Neural crest cell (in vitro differentiated cells): ENCODE data around the gene TGM5. TPM values are rescaled to one million over a fixed set of nuclear protein-coding genes. Genes with fewer than 3 reads are reported as not detected.

Source experiments
- DNase-seq: peaks from one replicate; pipeline ENCODE4 v3.0.0; 2021; ENCODE audit warnings: low read depth, mixed read lengths, low spot score
- H3K27ac Mint-ChIP-seq: one replicate; pipeline ENCODE4 v1.8.0; 2021; ENCODE audit warnings: mild to moderate bottlenecking, mixed read lengths; ENCODE audit not compliant: unreplicated experiment
- H3K27me3 Mint-ChIP-seq: 2 replicates; pipeline ENCODE4 v1.8.0; 2021; ENCODE audit warnings: low read depth, mild to moderate bottlenecking, mixed read lengths
- H3K36me3 Mint-ChIP-seq: 2 replicates; pipeline ENCODE4 v1.8.0; 2021; ENCODE audit warnings: low read depth, mild to moderate bottlenecking, mixed read lengths
- H3K4me1 Mint-ChIP-seq: 2 replicates; pipeline ENCODE4 v1.8.0; 2021; ENCODE audit warnings: mixed read lengths
- H3K4me3 Mint-ChIP-seq: one replicate; pipeline ENCODE4 v1.8.0; 2021; ENCODE audit warnings: mild to moderate bottlenecking, mixed read lengths
- H3K9me3 Mint-ChIP-seq: 2 replicates; pipeline ENCODE4 v1.8.0; 2021; ENCODE audit warnings: mixed read lengths
- total RNA-seq: library from RNA; stranded (reverse); gene quantifications from 2 replicates; pipeline ENCODE4 v1.2.1, GENCODE V29; 2021
- TF ChIP-seq, protein P1 (sequence below): fragments of 200-600 bp; sonication (generic); conservative IDR thresholded peaks from 2 replicates; pipeline ENCODE4 v1.5.0; 2021; ENCODE audit warnings: antibody characterized with exemption, mild to moderate bottlenecking

The TGM5 gene
- total RNA-seq, 1 donor from 2014 or later = not detected

DNA sequence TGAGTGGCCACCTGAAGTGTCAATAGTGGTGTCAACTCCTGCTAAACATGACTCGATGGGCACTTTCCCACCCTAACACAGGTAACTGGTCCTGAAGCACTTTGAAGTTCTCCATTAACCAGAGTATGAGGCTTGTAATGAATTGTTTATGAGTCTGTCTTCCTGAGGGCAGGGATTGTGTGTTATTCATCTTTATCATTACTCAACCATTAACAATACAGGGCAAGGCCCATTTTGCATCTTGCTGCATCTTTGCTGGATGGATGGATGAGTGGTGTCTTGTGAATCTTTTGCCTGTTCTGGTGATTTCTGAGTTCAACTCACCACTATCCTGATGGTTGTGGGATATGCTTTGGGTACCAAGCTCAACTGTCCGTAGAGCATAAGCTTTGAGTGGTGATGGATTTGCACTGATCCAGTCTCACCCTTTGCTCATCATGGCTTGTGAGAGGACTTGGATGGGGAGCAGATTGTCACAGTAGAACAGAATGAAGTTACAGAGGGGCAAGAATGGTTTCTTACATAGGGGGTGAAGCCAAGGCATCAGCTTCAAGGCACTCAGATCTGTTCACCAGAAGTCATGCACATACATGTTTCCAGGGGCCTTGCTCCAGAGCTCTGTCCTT lies 23.6 kb downstream of the TGM5 start:
- H3K9me3 Mint-ChIP-seq = no peaks in the 10 kb centered on the region
- TF ChIP-seq, protein P1, sequence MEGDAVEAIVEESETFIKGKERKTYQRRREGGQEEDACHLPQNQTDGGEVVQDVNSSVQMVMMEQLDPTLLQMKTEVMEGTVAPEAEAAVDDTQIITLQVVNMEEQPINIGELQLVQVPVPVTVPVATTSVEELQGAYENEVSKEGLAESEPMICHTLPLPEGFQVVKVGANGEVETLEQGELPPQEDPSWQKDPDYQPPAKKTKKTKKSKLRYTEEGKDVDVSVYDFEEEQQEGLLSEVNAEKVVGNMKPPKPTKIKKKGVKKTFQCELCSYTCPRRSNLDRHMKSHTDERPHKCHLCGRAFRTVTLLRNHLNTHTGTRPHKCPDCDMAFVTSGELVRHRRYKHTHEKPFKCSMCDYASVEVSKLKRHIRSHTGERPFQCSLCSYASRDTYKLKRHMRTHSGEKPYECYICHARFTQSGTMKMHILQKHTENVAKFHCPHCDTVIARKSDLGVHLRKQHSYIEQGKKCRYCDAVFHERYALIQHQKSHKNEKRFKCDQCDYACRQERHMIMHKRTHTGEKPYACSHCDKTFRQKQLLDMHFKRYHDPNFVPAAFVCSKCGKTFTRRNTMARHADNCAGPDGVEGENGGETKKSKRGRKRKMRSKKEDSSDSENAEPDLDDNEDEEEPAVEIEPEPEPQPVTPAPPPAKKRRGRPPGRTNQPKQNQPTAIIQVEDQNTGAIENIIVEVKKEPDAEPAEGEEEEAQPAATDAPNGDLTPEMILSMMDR = no peak

DNA sequence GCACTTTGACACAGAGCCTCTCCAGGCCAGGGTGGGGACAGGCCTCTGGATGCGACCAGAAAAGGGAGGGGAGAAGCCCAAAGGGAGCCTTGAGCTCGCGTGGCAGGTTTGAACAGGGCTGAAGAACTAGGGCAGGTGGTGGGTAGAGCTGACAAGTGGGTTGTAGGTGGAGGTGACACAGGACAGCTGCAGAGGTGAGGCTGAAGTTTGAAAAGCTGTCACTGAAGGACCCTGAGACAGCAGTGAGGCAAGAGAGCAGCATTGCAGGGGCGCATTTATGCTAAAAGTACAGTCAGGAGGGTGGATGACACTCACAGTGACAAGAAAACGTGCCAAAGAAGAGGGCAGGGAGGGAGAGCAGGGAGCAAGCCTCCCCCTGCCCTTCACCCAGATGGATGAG lies 24.1 kb downstream of the TGM5 start:
- no peak for DNase-seq
- H3K4me1 Mint-ChIP-seq = peaks cover 7% of the 10 kb centered on the region
- TF ChIP-seq, protein P1 = no peak
- H3K27me3 Mint-ChIP-seq = peaks cover 9% of the 10 kb centered on the region
- no peak overlapping the region for H3K4me3 Mint-ChIP-seq
- no peaks in the 10 kb centered on the region for H3K36me3 Mint-ChIP-seq
- no peak overlapping the region for H3K27ac Mint-ChIP-seq
- H3K9me3 Mint-ChIP-seq = no peaks in the 10 kb centered on the region

More for the DNA sequence above, 23.6 kb downstream of the TGM5 start:
- Mint-ChIP-seq H3K4me1 (peaks cover 2% of the 10 kb centered on the region), H3K36me3 (no peaks in the 10 kb centered on the region), H3K4me3 (no peak overlapping the region), H3K27ac (peak overlapping the region; percentile 13), H3K27me3 (peaks cover 9% of the 10 kb centered on the region)
- DNase-seq = no peak

- Mint-ChIP-seq H3K4me1 (peaks cover 7% of the 10 kb centered on the region), H3K9me3 (no peaks in the 10 kb centered on the region), H3K36me3 (no peaks in the 10 kb centered on the region), H3K27ac (no peak overlapping the region), H3K4me3 (no peak overlapping the region), H3K27me3 (peaks cover 6% of the 10 kb centered on the region)
- TF ChIP-seq, protein P1 = no peak
- no peak for DNase-seq
Observed at GRCh38 chr15:43241100-43241499, 25.6 kb downstream of the TGM5 start.

DNA sequence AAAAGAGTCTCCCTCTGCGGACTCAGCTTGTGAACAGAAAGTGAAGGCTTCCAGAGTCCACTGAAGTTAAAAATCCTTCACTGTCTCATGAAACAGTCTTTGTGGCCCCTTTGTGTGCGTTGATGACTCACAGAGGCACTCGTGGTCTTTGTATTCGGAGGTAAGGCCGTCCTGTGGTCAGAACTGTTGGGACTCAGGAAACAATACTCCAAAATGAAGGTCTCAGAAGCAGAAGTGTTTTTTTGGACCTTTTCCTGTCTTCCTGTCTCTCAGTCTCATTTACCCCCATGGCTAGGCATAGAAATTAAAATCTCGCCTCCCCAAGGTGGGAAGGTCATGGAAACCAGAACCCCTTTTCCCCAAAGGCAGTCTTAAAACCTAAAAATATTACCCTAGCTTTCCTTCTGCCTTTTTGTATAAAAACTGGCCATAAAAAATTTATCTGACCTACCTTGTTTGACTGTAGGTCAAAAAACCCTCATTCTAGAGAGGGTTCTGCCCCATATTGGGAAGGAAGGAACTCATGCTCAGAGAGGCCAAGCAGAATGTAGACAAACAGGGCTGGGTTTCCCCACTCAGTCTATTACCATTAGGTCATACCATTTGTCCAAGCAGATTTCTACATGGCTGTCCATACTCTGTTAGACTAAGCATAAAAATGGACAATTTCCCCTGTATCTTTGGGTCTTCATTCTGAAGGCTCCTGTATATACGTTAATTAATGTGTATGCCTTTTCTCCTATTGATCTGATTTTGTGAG lies 26.8 kb downstream of the TGM5 start:
- Mint-ChIP-seq H3K36me3 (no peaks in the 10 kb centered on the region), H3K4me3 (no peak overlapping the region), H3K27ac (no peak overlapping the region), H3K9me3 (no peaks in the 10 kb centered on the region), H3K4me1 (peaks cover 7% of the 10 kb centered on the region), H3K27me3 (peaks cover 6% of the 10 kb centered on the region)
- no peak for DNase-seq
- TF ChIP-seq, protein P1 = no peak

- H3K27ac Mint-ChIP-seq = peak overlapping the region; percentile 29
- TF ChIP-seq, protein P1 = no peak
- no peak for DNase-seq
- H3K9me3 Mint-ChIP-seq = no peaks in the 10 kb centered on the region
- H3K4me1 Mint-ChIP-seq = peaks cover 7% of the 10 kb centered on the region
- no peaks in the 10 kb centered on the region for H3K36me3 Mint-ChIP-seq
- H3K4me3 Mint-ChIP-seq = no peak overlapping the region
- peaks cover 2% of the 10 kb centered on the region for H3K27me3 Mint-ChIP-seq
Observed at GRCh38 chr15:43238671-43239131, 28.0 kb downstream of the TGM5 start.
